Measurements from ENCODE around the gene RIT2. TPM values are rescaled to one million over a fixed set of nuclear protein-coding genes. Genes with fewer than 3 reads are reported as not detected.

Gene RIT2
- total RNA-seq, 4 donors from 2014 or later, result not detected

DNA sequence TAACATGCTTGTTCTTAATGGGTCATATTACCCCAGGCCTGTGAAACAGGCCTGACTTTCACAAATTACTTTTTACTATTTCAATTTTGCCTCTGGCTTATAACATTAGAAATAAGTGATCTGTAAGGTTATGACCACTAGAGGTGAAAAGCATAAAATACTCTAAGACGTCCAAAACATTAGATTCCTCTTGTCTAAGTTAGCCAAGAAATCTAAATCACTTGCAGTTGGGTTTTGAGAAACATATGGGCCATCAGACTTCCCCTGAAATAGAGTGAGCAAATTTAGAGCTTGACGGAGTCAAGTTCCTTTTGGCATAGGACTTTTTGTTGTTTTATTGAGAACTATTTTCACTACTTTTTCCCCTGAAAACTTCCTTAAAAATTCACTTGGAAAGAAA is 32.7 kb upstream of the RIT2 start:
- no peak for DNase-seq (ENCODE audit: low spot score)
- ATAC-seq (ENCODE audit: low FRiP score), result no peak
- TF ChIP-seq, protein P1, sequence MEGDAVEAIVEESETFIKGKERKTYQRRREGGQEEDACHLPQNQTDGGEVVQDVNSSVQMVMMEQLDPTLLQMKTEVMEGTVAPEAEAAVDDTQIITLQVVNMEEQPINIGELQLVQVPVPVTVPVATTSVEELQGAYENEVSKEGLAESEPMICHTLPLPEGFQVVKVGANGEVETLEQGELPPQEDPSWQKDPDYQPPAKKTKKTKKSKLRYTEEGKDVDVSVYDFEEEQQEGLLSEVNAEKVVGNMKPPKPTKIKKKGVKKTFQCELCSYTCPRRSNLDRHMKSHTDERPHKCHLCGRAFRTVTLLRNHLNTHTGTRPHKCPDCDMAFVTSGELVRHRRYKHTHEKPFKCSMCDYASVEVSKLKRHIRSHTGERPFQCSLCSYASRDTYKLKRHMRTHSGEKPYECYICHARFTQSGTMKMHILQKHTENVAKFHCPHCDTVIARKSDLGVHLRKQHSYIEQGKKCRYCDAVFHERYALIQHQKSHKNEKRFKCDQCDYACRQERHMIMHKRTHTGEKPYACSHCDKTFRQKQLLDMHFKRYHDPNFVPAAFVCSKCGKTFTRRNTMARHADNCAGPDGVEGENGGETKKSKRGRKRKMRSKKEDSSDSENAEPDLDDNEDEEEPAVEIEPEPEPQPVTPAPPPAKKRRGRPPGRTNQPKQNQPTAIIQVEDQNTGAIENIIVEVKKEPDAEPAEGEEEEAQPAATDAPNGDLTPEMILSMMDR (IDR thresholded peaks at IDR 0.05), result no peak

GRCh38 chr18:43141208-43141607 is 25.7 kb upstream of the RIT2 start:
- no peak for DNase-seq (ENCODE audit: low spot score)
- ATAC-seq (ENCODE audit: low FRiP score), result no peak
- TF ChIP-seq, protein P1 (IDR thresholded peaks at IDR 0.05), result no peak

DNA sequence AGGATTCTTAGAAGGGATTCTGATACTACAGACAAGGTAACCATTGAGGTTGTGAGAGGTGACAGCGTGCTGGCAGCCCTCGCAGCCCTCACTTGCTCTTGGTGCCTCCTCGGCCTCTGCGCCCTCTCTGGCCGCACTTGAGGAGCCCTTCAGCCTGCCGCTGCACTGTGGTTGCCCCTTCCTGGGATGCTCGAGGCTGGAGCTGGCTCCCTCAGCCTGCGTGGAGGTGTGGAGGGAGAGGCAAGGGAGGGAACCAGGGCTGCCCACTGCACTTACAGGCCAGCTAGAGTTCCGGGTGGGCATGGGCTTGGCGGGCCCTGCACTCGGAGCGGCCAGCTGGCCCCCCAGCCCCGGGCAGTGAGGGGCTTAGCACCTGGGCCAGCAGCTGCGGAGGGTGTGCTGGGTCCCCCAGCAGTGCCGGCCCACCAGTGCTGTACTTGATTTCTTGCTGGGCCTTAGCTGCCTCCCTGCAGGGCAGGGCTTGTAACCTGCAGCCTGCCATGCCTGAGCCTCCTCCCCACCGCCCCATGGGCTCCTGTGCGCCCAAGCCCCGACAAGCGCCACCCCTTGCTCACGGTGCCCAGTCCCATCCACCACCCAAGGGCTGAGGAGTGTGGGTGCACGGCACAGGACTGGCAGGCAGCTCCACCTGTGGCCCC is 23.9 kb upstream of the RIT2 start:
- ATAC-seq (ENCODE audit: low FRiP score) (no peak), DNase-seq (ENCODE audit: low spot score) (no peak)
- TF ChIP-seq, protein P1 (IDR thresholded peaks at IDR 0.05), result no peak

- DNase-seq (ENCODE audit: low spot score) (no peak), ATAC-seq (ENCODE audit: low FRiP score) (no peak)
- TF ChIP-seq, protein P1 (IDR thresholded peaks at IDR 0.05), result no peak
These were observed 19.4 kb upstream of the RIT2 start for GRCh38 chr18:43134876-43135275.

GRCh38 chr18:43130716-43131260 is 15.3 kb upstream of the RIT2 start:
- TF ChIP-seq, protein P1 (IDR thresholded peaks at IDR 0.05), result no peak
- ATAC-seq (ENCODE audit: low FRiP score) (no peak), DNase-seq (ENCODE audit: low spot score) (no peak)

- DNase-seq (ENCODE audit: low spot score), result no peak
- TF ChIP-seq, protein P1 (IDR thresholded peaks at IDR 0.05), result no peak
- no peak for ATAC-seq (ENCODE audit: low FRiP score)
These were observed 14.6 kb upstream of the RIT2 start for GRCh38 chr18:43129946-43130524.

GRCh38 chr18:43125471-43125870 is 10.0 kb upstream of the RIT2 start:
- TF ChIP-seq, protein P1 (IDR thresholded peaks at IDR 0.05), result no peak
- ATAC-seq (ENCODE audit: low FRiP score) (no peak), DNase-seq (ENCODE audit: low spot score) (no peak)
